Stomach (tissue), 4 donors: ENCODE measurements around the gene CD9.

ENCODE experiments used
- CTCF ChIP-seq, 7 experiments: fragments of 450-650 bp in 4 of 7; fragments of 200-600 bp in 3 of 7; sonication (generic) in 3 of 7; IDR thresholded peaks; one replicate each; pipeline ENCODE4 v1.5.1; 2016 to 2019; ENCODE audit warnings: antibody characterized with exemption in 7 of 7, control low read depth in 2 of 7, mild to moderate bottlenecking in 1 of 7
- EP300 ChIP-seq: sonication (generic); formaldehyde crosslinking; IDR thresholded peaks from one replicate; pipeline ENCODE4 v1.6.1; 2017; ENCODE audit warnings: antibody characterized with exemption

- TF ChIP-seq CTCF (IDR thresholded peaks at IDR 0.05) (no peak), EP300 (no peak)
Observed at GRCh38 chr12:6163416-6164060, 36.7 kb upstream of the CD9 start.
